Measurements from ENCODE around the gene CT83. TPM values are rescaled to one million over a fixed set of nuclear protein-coding genes. Genes with fewer than 3 reads are reported as not detected.

CT83 gene
- polyA plus RNA-seq, 1 of the 3 experiments (the other 2 are of a cell fraction): not detected

DNA sequence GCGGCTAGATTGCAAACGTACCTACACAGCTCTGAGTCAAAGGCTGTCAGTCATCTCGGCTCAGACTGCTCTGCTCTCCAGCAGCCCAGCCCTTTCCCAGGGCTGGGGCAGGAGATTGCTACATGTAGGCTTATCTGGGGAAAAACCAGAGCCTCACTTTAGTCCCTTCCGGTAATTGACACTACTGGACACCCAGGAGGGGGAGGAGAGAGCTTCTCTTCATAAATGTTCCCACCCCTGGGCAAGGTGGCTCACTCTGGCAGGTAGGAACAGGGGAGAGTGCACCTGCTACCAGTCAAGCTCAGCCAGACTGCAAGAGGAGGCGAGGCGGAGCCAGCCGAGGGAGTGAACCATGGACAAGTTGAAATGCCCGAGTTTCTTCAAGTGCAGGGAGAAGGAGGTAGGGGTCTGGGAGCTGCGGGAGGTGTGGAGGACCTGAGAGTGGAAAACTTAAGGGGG is 26.4 kb downstream of the CT83 start, which contains the start of gene SLC6A14:
SLC6A14 (plus strand) TSS at position 249 of the 459 bp plus-strand sequence; CDS start at position 353, 104 bp downstream.
- Histone ChIP-seq H3K27ac (ENCODE audit: low read depth in 2 of 2, low read length in 1 of 2) (no peak within 1 kb of the TSS), H3K4me3 (ENCODE audit: low read depth in 2 of 2, low read length in 1 of 2) (no peak within 1 kb of the TSS), H3K9me3 (no peaks in the 10 kb centered on the region), H3K27me3 (ENCODE audit: insufficient read depth) (no peaks in the 10 kb centered on the region; the same call in 1 of the 2 replicates), H3K79me2 (ENCODE audit: insufficient read depth) (no peaks in the 10 kb centered on the region), H4K20me1 (ENCODE audit: insufficient read depth) (no peaks in the 10 kb centered on the region), H3K36me3 (replicated peaks in 1 of 2; ENCODE audit: control insufficient read depth in 1 of 2, insufficient read depth in 2 of 2, low read length in 1 of 2) (no peaks in the 10 kb centered on the region), H3K4me1 (ENCODE audit: control insufficient read depth in 1 of 2, insufficient read depth in 2 of 2, low read depth in 1 of 2, low read length in 1 of 2) (no peaks in the 10 kb centered on the region), H3K9ac (no peak within 1 kb of the TSS), H2AFZ (ENCODE audit: low read depth) (no peak within 1 kb of the TSS), H3K4me2 (no peak within 1 kb of the TSS), H3K9me2 (0 out of 2 replicates have a peak, but pooled peaks cover 2% of the 10 kb centered on the region), H3F3A (replicated peaks; ENCODE audit: insufficient read depth) (no peaks in the 10 kb centered on the region)
- TF ChIP-seq, protein P1, sequence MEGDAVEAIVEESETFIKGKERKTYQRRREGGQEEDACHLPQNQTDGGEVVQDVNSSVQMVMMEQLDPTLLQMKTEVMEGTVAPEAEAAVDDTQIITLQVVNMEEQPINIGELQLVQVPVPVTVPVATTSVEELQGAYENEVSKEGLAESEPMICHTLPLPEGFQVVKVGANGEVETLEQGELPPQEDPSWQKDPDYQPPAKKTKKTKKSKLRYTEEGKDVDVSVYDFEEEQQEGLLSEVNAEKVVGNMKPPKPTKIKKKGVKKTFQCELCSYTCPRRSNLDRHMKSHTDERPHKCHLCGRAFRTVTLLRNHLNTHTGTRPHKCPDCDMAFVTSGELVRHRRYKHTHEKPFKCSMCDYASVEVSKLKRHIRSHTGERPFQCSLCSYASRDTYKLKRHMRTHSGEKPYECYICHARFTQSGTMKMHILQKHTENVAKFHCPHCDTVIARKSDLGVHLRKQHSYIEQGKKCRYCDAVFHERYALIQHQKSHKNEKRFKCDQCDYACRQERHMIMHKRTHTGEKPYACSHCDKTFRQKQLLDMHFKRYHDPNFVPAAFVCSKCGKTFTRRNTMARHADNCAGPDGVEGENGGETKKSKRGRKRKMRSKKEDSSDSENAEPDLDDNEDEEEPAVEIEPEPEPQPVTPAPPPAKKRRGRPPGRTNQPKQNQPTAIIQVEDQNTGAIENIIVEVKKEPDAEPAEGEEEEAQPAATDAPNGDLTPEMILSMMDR (IDR thresholded peaks at IDR 0.05): no peak
- no peak for TF ChIP-seq USF1 (IDR thresholded peaks at IDR 0.05; ENCODE audit: borderline replicate concordance, low read depth)
- TF ChIP-seq MEF2A (IDR thresholded peaks at IDR 0.05; ENCODE audit: borderline replicate concordance, low read depth): no peak
- TF ChIP-seq JUND (IDR thresholded peaks at IDR 0.05): no peak
- no peak for TF ChIP-seq SIN3A (IDR thresholded peaks at IDR 0.05; ENCODE audit: borderline replicate concordance, low read depth, low read length)
- no peak for TF ChIP-seq IRF3 (IDR thresholded peaks at IDR 0.05; ENCODE audit: low read depth, low read length)
- no peak for TF ChIP-seq TCF12 (IDR thresholded peaks at IDR 0.05)
- no peak for TF ChIP-seq RCOR1 (IDR thresholded peaks at IDR 0.05; ENCODE audit: low read length)
- TF ChIP-seq RXRA (IDR thresholded peaks at IDR 0.05; ENCODE audit: borderline replicate concordance, low read depth): no peak
- no peak for TF ChIP-seq CHD2 (IDR thresholded peaks at IDR 0.05; ENCODE audit: low read length, partially characterized antibody)
- TF ChIP-seq ELF1 (IDR thresholded peaks at IDR 0.05): no peak
- TF ChIP-seq, protein P2, sequence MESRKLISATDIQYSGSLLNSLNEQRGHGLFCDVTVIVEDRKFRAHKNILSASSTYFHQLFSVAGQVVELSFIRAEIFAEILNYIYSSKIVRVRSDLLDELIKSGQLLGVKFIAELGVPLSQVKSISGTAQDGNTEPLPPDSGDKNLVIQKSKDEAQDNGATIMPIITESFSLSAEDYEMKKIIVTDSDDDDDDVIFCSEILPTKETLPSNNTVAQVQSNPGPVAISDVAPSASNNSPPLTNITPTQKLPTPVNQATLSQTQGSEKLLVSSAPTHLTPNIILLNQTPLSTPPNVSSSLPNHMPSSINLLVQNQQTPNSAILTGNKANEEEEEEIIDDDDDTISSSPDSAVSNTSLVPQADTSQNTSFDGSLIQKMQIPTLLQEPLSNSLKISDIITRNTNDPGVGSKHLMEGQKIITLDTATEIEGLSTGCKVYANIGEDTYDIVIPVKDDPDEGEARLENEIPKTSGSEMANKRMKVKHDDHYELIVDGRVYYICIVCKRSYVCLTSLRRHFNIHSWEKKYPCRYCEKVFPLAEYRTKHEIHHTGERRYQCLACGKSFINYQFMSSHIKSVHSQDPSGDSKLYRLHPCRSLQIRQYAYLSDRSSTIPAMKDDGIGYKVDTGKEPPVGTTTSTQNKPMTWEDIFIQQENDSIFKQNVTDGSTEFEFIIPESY (IDR thresholded peaks at IDR 0.05; ENCODE audit: borderline replicate concordance, low read depth): no peak
- ChIA-PET CTCF (no interaction called here), POLR2A (no interaction called here)
- DNase-seq: no peak
- 12% methylated on average over 6 of the region's 9 CpGs for WGBS (ENCODE audit: low lambda C conversion rate)

DNA sequence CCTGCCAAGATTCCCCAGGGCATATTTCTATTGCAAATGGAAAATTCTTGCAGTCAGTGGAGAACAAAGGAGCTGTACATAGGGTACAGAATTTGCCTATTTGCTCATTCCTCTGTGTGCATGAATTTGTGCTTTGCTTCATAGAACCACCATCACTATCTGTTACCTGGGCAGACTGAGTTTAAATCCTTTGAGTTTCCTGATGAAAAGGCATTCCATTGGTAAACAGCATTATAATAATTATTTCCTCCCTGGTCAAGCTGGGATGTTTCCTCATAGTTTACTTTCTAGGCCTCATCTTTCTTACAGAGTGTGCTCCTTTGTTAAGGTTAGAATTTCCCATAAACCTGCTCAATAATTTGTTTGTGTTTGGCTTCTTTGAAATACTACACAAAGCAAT is 27.2 kb downstream of the CT83 start:
- Histone ChIP-seq H3K4me2 (no peak overlapping the region), H3K27me3 (ENCODE audit: insufficient read depth) (no peaks in the 10 kb centered on the region; the same call in 1 of the 2 replicates), H2AFZ (ENCODE audit: low read depth) (no peak overlapping the region), H3K9ac (no peak overlapping the region), H4K20me1 (ENCODE audit: insufficient read depth) (no peaks in the 10 kb centered on the region), H3K9me2 (0 out of 2 replicates have a peak, but pooled peaks cover 2% of the 10 kb centered on the region), H3K79me2 (ENCODE audit: insufficient read depth) (no peaks in the 10 kb centered on the region), H3F3A (replicated peaks; ENCODE audit: insufficient read depth) (no peaks in the 10 kb centered on the region), H3K27ac (ENCODE audit: low read depth in 2 of 2, low read length in 1 of 2) (no peak overlapping the region), H3K4me1 (ENCODE audit: control insufficient read depth in 1 of 2, insufficient read depth in 2 of 2, low read depth in 1 of 2, low read length in 1 of 2) (no peaks in the 10 kb centered on the region), H3K36me3 (replicated peaks in 1 of 2; ENCODE audit: control insufficient read depth in 1 of 2, insufficient read depth in 2 of 2, low read length in 1 of 2) (no peaks in the 10 kb centered on the region), H3K9me3 (no peaks in the 10 kb centered on the region), H3K4me3 (ENCODE audit: low read depth in 2 of 2, low read length in 1 of 2) (no peak overlapping the region)
- CTCF ChIA-PET: no interaction called here
- TF ChIP-seq POLR2AphosphoS5 (IDR thresholded peaks at IDR 0.05; ENCODE audit: low read depth, low read length) (no peak), FOXM1 (IDR thresholded peaks at IDR 0.05; ENCODE audit: low read depth) (no peak), RAD21 (IDR thresholded peaks at IDR 0.05; ENCODE audit: low read length) (no peak), TEAD4 (IDR thresholded peaks at IDR 0.05; ENCODE audit: borderline replicate concordance, insufficient read depth) (no peak), TAF1 (IDR thresholded peaks at IDR 0.05; ENCODE audit: borderline replicate concordance, low read depth, low read length) (no peak)
- POLR2A ChIA-PET: no interaction called here
- no peak for DNase-seq
